Measurements from ENCODE around the gene EMC8. TPM values are rescaled to one million over a fixed set of nuclear protein-coding genes. Genes with fewer than 3 reads are reported as not detected.

Gene EMC8
- total and polyA plus RNA-seq, 2 experiments from 2014 or later = 51.1 to 69.4 TPM

GRCh38 chr16:85816159-85816558, 16.8 kb upstream of the EMC8 start:
- no peak for DNase-seq (ENCODE audit: low spot score)
- H3K36me3 Mint-ChIP-seq (ENCODE audit: low read depth) = no peaks in the 10 kb centered on the region
- peaks cover 5% of the 10 kb centered on the region; the same call in 2 of the 3 replicates for H3K4me1 Mint-ChIP-seq
- H3K27me3 Mint-ChIP-seq (ENCODE audit: insufficient read depth, low read depth, poor library complexity) = peaks cover 10% of the 10 kb centered on the region
- Histone ChIP-seq H3K36me3 (ENCODE audit: insufficient read depth) (no peaks in the 10 kb centered on the region), H2AFZ (no peak overlapping the region), H3K4me3 (no peak overlapping the region), H3K27ac (ENCODE audit: low read depth) (no peak overlapping the region), H3F3A (replicated peaks; ENCODE audit: low read depth) (0 out of 2 replicates have a peak, but pooled peaks cover 3% of the 10 kb centered on the region), H3K4me1 (ENCODE audit: insufficient read depth) (no peaks in the 10 kb centered on the region), H3K27me3 (ENCODE audit: insufficient read depth) (peaks cover 4% of the 10 kb centered on the region; the same call in 1 of the 2 replicates), H3K79me2 (replicated peaks; ENCODE audit: insufficient read depth) (no peaks in the 10 kb centered on the region), H3K4me2 (no peak overlapping the region), H3K9me2 (ENCODE audit: insufficient read depth) (no peaks in the 10 kb centered on the region), H4K20me1 (replicated peaks; ENCODE audit: insufficient read depth) (no peaks in the 10 kb centered on the region)
- no peak overlapping the region for H3K4me3 Mint-ChIP-seq
- no peak overlapping the region for H3K27ac Mint-ChIP-seq
- no peak for TF ChIP-seq JUNB (IDR thresholded peaks at IDR 0.05; ENCODE audit: unreplicated experiment)
- no peak for TF ChIP-seq ZNF114 (CRISPR knock-in tag; IDR thresholded peaks at IDR 0.05)
- no peak for TF ChIP-seq CREB1 (CRISPR knock-in tag; IDR thresholded peaks at IDR 0.05; ENCODE audit: low read depth)
- no peak for TF ChIP-seq REST (IDR thresholded peaks at IDR 0.05; ENCODE audit: unreplicated experiment)
- ATAC-seq = no peak
- peaks cover 4% of the 10 kb centered on the region; the same call in 1 of the 3 replicates for H3K9me3 Mint-ChIP-seq

GRCh38 chr16:85812811-85813700, 13.7 kb upstream of the EMC8 start:
- H3K4me3 ChIP-seq = no peak overlapping the region
- no peaks in the 10 kb centered on the region for H3K9me2 ChIP-seq (ENCODE audit: insufficient read depth)
- Mint-ChIP-seq H3K4me1 (peaks cover 5% of the 10 kb centered on the region; the same call in 2 of the 3 replicates), H3K27me3 (ENCODE audit: insufficient read depth, low read depth, poor library complexity) (peaks cover 11% of the 10 kb centered on the region), H3K9me3 (peaks cover 4% of the 10 kb centered on the region; the same call in 1 of the 3 replicates), H3K27ac (no peak overlapping the region), H3K4me3 (no peak overlapping the region), H3K36me3 (ENCODE audit: low read depth) (peaks cover 7% of the 10 kb centered on the region; the same call in 2 of the 3 replicates)
- H3K36me3 ChIP-seq (ENCODE audit: insufficient read depth) = no peaks in the 10 kb centered on the region
- no peaks in the 10 kb centered on the region for H3K79me2 ChIP-seq (replicated peaks; ENCODE audit: insufficient read depth)
- no peaks in the 10 kb centered on the region; the same call in 1 of the 2 replicates for H3K27me3 ChIP-seq (ENCODE audit: insufficient read depth)
- peak overlapping the region; percentile 97; the same call in 1 of the 2 replicates for H2AFZ ChIP-seq
- 0 out of 2 replicates have a peak, but pooled peaks cover 3% of the 10 kb centered on the region for H3F3A ChIP-seq (replicated peaks; ENCODE audit: low read depth)
- no peak for DNase-seq (ENCODE audit: low spot score)
- no peaks in the 10 kb centered on the region for H3K4me1 ChIP-seq (ENCODE audit: insufficient read depth)
- no peak overlapping the region for H3K27ac ChIP-seq (ENCODE audit: low read depth)
- no peak for ATAC-seq
- H4K20me1 ChIP-seq (replicated peaks; ENCODE audit: insufficient read depth) = no peaks in the 10 kb centered on the region
- no peak overlapping the region for H3K4me2 ChIP-seq
- TF ChIP-seq EZH2 (IDR thresholded peaks at IDR 0.05; ENCODE audit: low read depth, unreplicated experiment) = no peak
- no peak for TF ChIP-seq REST (IDR thresholded peaks at IDR 0.05; ENCODE audit: unreplicated experiment)
- TF ChIP-seq NANOG (IDR thresholded peaks at IDR 0.05; ENCODE audit: borderline replicate concordance) = no peak
- no peak for TF ChIP-seq JUNB (IDR thresholded peaks at IDR 0.05; ENCODE audit: unreplicated experiment)
- TF ChIP-seq STAT1 (IDR thresholded peaks at IDR 0.05; ENCODE audit: unreplicated experiment) = no peak
- no peak for TF ChIP-seq CTCF (conservative IDR thresholded peaks at IDR 0.05; ENCODE audit: low read depth in 2 of 2)
- no peak for TF ChIP-seq EZH2phosphoT487 (IDR thresholded peaks at IDR 0.05; ENCODE audit: unreplicated experiment)

Data from GM23338 (cell line).